ENCODE results near the gene KCNG1.

KCNG1 gene

GRCh38 chr20:51037532-51038115 lies 14.7 kb upstream of the KCNG1 start:
- Histone ChIP-seq H3F3A (ENCODE audit: insufficient read depth, low read length) (no peaks in the 10 kb centered on the region), H3K9me2 (replicated peaks; ENCODE audit: insufficient read depth, low read length) (no peaks in the 10 kb centered on the region), H3K4me1 (ENCODE audit: low read length) (no peaks in the 10 kb centered on the region), H3K4me2 (ENCODE audit: low read depth, low read length) (no peak overlapping the region), H3K36me3 (replicated peaks; ENCODE audit: insufficient read depth, low read length) (no peaks in the 10 kb centered on the region), H3K4me3 (ENCODE audit: low read length) (no peak overlapping the region), H3K9ac (ENCODE audit: low read length) (no peak overlapping the region), H3K9me3 (replicated peaks; ENCODE audit: insufficient read depth, low read length) (no peaks in the 10 kb centered on the region), H2AFZ (ENCODE audit: low read length) (no peak overlapping the region), H3K79me2 (ENCODE audit: low read length) (no peaks in the 10 kb centered on the region), H4K20me1 (ENCODE audit: insufficient read depth, low read length) (no peaks in the 10 kb centered on the region), H3K27ac (ENCODE audit: low read length) (no peak overlapping the region), H3K27me3 (replicated peaks; ENCODE audit: insufficient read depth, low read length) (no peaks in the 10 kb centered on the region; the same call in 1 of the 2 replicates)
- no peak for DNase-seq
- no peak for TF ChIP-seq EZH2phosphoT487 (IDR thresholded peaks at IDR 0.05; ENCODE audit: low read length)
- no peak for TF ChIP-seq EZH2 (optimal IDR thresholded peaks at IDR 0.05; ENCODE audit: low read depth, low read length)
- no peak for TF ChIP-seq CTCF (IDR thresholded peaks at IDR 0.05; ENCODE audit: low read length)

GRCh38 chr20:51036827-51037531 lies 14.1 kb upstream of the KCNG1 start:
- H2AFZ ChIP-seq (ENCODE audit: low read length), result no peak overlapping the region
- H3K4me1 ChIP-seq (ENCODE audit: low read length), result no peaks in the 10 kb centered on the region
- no peaks in the 10 kb centered on the region for H3K9me2 ChIP-seq (replicated peaks; ENCODE audit: insufficient read depth, low read length)
- H3K27ac ChIP-seq (ENCODE audit: low read length), result no peak overlapping the region
- no peak overlapping the region for H3K9ac ChIP-seq (ENCODE audit: low read length)
- TF ChIP-seq EZH2 (optimal IDR thresholded peaks at IDR 0.05; ENCODE audit: low read depth, low read length) (no peak), CTCF (IDR thresholded peaks at IDR 0.05; ENCODE audit: low read length) (no peak), EZH2phosphoT487 (IDR thresholded peaks at IDR 0.05; ENCODE audit: low read length) (no peak)
- H4K20me1 ChIP-seq (ENCODE audit: insufficient read depth, low read length), result no peaks in the 10 kb centered on the region
- no peak for DNase-seq
- H3K9me3 ChIP-seq (replicated peaks; ENCODE audit: insufficient read depth, low read length), result no peaks in the 10 kb centered on the region
- H3K27me3 ChIP-seq (replicated peaks; ENCODE audit: insufficient read depth, low read length), result no peaks in the 10 kb centered on the region; the same call in 1 of the 2 replicates
- no peaks in the 10 kb centered on the region for H3K79me2 ChIP-seq (ENCODE audit: low read length)
- no peaks in the 10 kb centered on the region for H3F3A ChIP-seq (ENCODE audit: insufficient read depth, low read length)
- H3K36me3 ChIP-seq (replicated peaks; ENCODE audit: insufficient read depth, low read length), result no peaks in the 10 kb centered on the region
- no peak overlapping the region for H3K4me2 ChIP-seq (ENCODE audit: low read depth, low read length)
- no peak overlapping the region for H3K4me3 ChIP-seq (ENCODE audit: low read length)

GRCh38 chr20:51036226-51036625 lies 13.3 kb upstream of the KCNG1 start:
- no peak for DNase-seq
- Histone ChIP-seq H3K4me1 (ENCODE audit: low read length) (no peaks in the 10 kb centered on the region), H3K27ac (ENCODE audit: low read length) (no peak overlapping the region), H3K4me3 (ENCODE audit: low read length) (no peak overlapping the region), H3K9ac (ENCODE audit: low read length) (no peak overlapping the region), H2AFZ (ENCODE audit: low read length) (no peak overlapping the region), H4K20me1 (ENCODE audit: insufficient read depth, low read length) (no peaks in the 10 kb centered on the region), H3K4me2 (ENCODE audit: low read depth, low read length) (no peak overlapping the region), H3K27me3 (replicated peaks; ENCODE audit: insufficient read depth, low read length) (no peaks in the 10 kb centered on the region), H3K36me3 (replicated peaks; ENCODE audit: insufficient read depth, low read length) (no peaks in the 10 kb centered on the region), H3F3A (ENCODE audit: insufficient read depth, low read length) (no peaks in the 10 kb centered on the region), H3K9me3 (replicated peaks; ENCODE audit: insufficient read depth, low read length) (no peaks in the 10 kb centered on the region), H3K9me2 (replicated peaks; ENCODE audit: insufficient read depth, low read length) (no peaks in the 10 kb centered on the region), H3K79me2 (ENCODE audit: low read length) (no peaks in the 10 kb centered on the region)
- TF ChIP-seq EZH2phosphoT487 (IDR thresholded peaks at IDR 0.05; ENCODE audit: low read length), result no peak
- no peak for TF ChIP-seq CTCF (IDR thresholded peaks at IDR 0.05; ENCODE audit: low read length)
- TF ChIP-seq EZH2 (optimal IDR thresholded peaks at IDR 0.05; ENCODE audit: low read depth, low read length), result no peak
